RWPE2 (cell line): Measurements from ENCODE around the gene STAG2.

ENCODE experiments used
- ATAC-seq: fragments of 200-7000 bp; cut with Tn5 transposase; 3 replicates; pipeline ENCODE4 v1.9.1; 2021; ENCODE audit warnings: low read depth
- DNase-seq: peaks from one replicate; pipeline ENCODE4 v3.0.0-alpha.2; 2020; ENCODE audit warnings: low spot score
- H3K27ac ChIP-seq: fragments of 450-650 bp; 2 replicates; pipeline ENCODE4 v1.5.1; 2017; ENCODE audit warnings: mild to moderate bottlenecking; ENCODE audit not compliant: poor library complexity, severe bottlenecking
- H3K27me3 ChIP-seq: fragments of 250-450 bp; sonication (Bioruptor Pico); 2 replicates; pipeline ENCODE4 v1.5.1; 2021; ENCODE audit warnings: mild to moderate bottlenecking, moderate library complexity; ENCODE audit not compliant: insufficient read depth, poor library complexity, severe bottlenecking
- H3K36me3 ChIP-seq: fragments of 250-450 bp; sonication (Bioruptor Pico); 2 replicates; pipeline ENCODE4 v1.5.1; 2020; ENCODE audit warnings: low read depth, mild to moderate bottlenecking, moderate library complexity
- H3K4me1 ChIP-seq: fragments of 250-450 bp; sonication (Bioruptor Pico); 2 replicates; pipeline ENCODE4 v1.5.1; 2021; ENCODE audit warnings: mild to moderate bottlenecking, moderate library complexity; ENCODE audit not compliant: insufficient read depth, poor library complexity, severe bottlenecking
- H3K4me3 ChIP-seq: fragments of 250-450 bp; sonication (Bioruptor Pico); 2 replicates; pipeline ENCODE4 v1.5.1; 2021; ENCODE audit warnings: mild to moderate bottlenecking, moderate library complexity; ENCODE audit not compliant: severe bottlenecking
- H3K9me3 ChIP-seq: fragments of 250-450 bp; sonication (Bioruptor Pico); 2 replicates; pipeline ENCODE4 v1.5.1; 2021; ENCODE audit warnings: mild to moderate bottlenecking, moderate library complexity; ENCODE audit not compliant: severe bottlenecking
- CTCF ChIP-seq: fragments of 450-650 bp; IDR thresholded peaks from one replicate; pipeline ENCODE4 v1.5.1; 2017; ENCODE audit warnings: mild to moderate bottlenecking, moderate library complexity; ENCODE audit not compliant: poor library complexity, severe bottlenecking

STAG2 gene

GRCh38 chrX:124010566-124010965 is 49.1 kb downstream of the STAG2 start:
- no peaks in the 10 kb centered on the region for H3K36me3 ChIP-seq
- H3K9me3 ChIP-seq: no peaks in the 10 kb centered on the region
- ATAC-seq: no peak
- no peaks in the 10 kb centered on the region for H3K27me3 ChIP-seq
- no peak overlapping the region for H3K27ac ChIP-seq
- no peak for TF ChIP-seq CTCF
- H3K4me1 ChIP-seq: no peaks in the 10 kb centered on the region
- H3K4me3 ChIP-seq: no peak overlapping the region
- DNase-seq: no peak

GRCh38 chrX:124015721-124016120 is 54.2 kb downstream of the STAG2 start:
- no peaks in the 10 kb centered on the region for H3K9me3 ChIP-seq
- no peaks in the 10 kb centered on the region for H3K27me3 ChIP-seq
- no peak overlapping the region for H3K4me3 ChIP-seq
- H3K4me1 ChIP-seq: no peaks in the 10 kb centered on the region
- no peaks in the 10 kb centered on the region for H3K36me3 ChIP-seq
- DNase-seq (no peak), ATAC-seq (no peak)
- TF ChIP-seq CTCF: no peak
- H3K27ac ChIP-seq: no peak overlapping the region

- DNase-seq (no peak), ATAC-seq (no peak)
- H3K27me3 ChIP-seq: no peaks in the 10 kb centered on the region
- H3K27ac ChIP-seq: no peak overlapping the region
- TF ChIP-seq CTCF: no peak
- no peaks in the 10 kb centered on the region for H3K36me3 ChIP-seq
- no peaks in the 10 kb centered on the region for H3K4me1 ChIP-seq
- H3K9me3 ChIP-seq: no peaks in the 10 kb centered on the region
- H3K4me3 ChIP-seq: no peak overlapping the region
Measured at GRCh38 chrX:124016825-124017224, 55.3 kb downstream of the STAG2 start.

- no peaks in the 10 kb centered on the region for H3K9me3 ChIP-seq
- TF ChIP-seq CTCF: no peak
- ATAC-seq (no peak), DNase-seq (no peak)
- H3K36me3 ChIP-seq: no peaks in the 10 kb centered on the region
- H3K27ac ChIP-seq: no peak overlapping the region
- H3K27me3 ChIP-seq: no peaks in the 10 kb centered on the region
- H3K4me1 ChIP-seq: no peaks in the 10 kb centered on the region
- H3K4me3 ChIP-seq: no peak overlapping the region
Measured at GRCh38 chrX:124018023-124018422, 56.5 kb downstream of the STAG2 start.

- H3K36me3 ChIP-seq: peaks cover 15% of the 10 kb centered on the region; the same call in 1 of the 2 replicates
Measured at GRCh38 chrX:124023838-124024238, 62.3 kb downstream of the STAG2 start.

More at GRCh38 chrX:124023838-124024238, 62.3 kb downstream of the STAG2 start:
- no peak overlapping the region for H3K4me3 ChIP-seq
- no peaks in the 10 kb centered on the region for H3K27me3 ChIP-seq
- H3K4me1 ChIP-seq: peaks cover 5% of the 10 kb centered on the region
- H3K9me3 ChIP-seq: no peaks in the 10 kb centered on the region
- TF ChIP-seq CTCF: no peak
- peak; percentile 40; the same call in 1 of the 3 replicates for ATAC-seq
- DNase-seq: no peak
- H3K27ac ChIP-seq: no peak overlapping the region
